GM23248 (cell line): Measurements from ENCODE around the gene PCDHA1.

Experiments
- EZH2 ChIP-seq: fragments of 200-600 bp; sonication (generic); IDR thresholded peaks from 2 replicates; pipeline ENCODE4 v1.6.1; 2018; ENCODE audit warnings: antibody characterized with exemption, mild to moderate bottlenecking; ENCODE audit not compliant: insufficient read depth, poor library complexity, severe bottlenecking
- EZH2phosphoT487 ChIP-seq: fragments of 200-600 bp; sonication (generic); IDR thresholded peaks from 2 replicates; pipeline ENCODE4 v1.6.1; 2018; ENCODE audit warnings: antibody characterized with exemption, moderate library complexity, mild to moderate bottlenecking, low read depth; ENCODE audit not compliant: insufficient read depth

DNA sequence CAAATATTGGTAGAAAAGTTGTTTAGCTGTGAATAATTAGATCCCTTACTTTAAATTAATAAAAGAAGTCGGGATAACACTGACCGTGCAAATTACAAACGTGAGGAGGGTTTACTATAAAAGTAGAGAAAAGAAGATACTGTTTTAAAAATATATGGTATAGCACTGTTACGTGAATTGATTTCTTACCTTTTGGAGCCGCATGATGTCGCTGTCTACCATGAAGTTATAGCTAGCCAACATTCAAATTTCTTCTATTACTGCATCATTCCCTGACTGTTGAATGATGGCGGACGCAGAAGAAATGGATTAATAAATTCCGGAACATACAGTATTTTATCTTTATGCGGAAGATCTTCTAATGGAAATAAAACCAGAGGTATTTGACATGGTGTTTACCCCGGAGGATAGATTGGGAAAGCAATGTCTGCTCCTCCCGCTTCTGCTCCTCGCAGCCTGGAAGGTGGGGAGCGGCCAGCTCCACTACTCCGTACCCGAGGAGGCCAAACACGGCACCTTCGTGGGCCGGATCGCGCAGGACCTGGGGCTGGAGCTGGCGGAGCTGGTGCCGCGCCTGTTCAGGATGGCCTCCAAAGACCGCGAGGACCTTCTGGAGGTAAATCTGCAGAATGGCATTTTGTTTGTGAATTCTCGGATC, 41.9 kb downstream of the PCDHA1 start, which contains the start of gene PCDHA6:
- TF ChIP-seq EZH2, result no peak
- no peak for TF ChIP-seq EZH2phosphoT487
